GDM1 (cell line): ENCODE results near the gene SVOPL.

ENCODE experiments used
- DNase-seq: peaks from one replicate; lab custom pipeline; 2025; lab: John Stamatoyannopoulos, UW

The SVOPL gene

DNA sequence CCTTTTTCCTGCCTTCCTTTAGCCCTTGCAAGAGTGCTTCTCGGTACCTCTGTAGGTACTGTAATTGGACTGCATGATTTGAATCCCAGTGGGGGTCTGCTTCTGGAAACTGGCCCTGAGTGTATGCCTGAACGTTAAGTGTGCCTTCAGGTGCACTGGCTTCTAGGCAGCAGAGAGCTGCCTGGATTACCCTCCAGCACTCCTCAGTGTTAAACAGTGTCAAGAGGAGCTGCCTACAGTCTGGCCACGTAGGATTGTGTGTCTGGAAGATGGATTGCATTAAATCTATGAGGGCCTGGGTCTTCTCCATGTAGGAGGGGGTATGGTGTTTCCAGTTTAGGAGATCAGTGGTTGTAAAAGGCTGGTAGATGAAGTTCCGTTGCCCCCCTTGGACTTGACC is 137.4 kb downstream of the SVOPL start:
- DNase-seq = no peak

DNA sequence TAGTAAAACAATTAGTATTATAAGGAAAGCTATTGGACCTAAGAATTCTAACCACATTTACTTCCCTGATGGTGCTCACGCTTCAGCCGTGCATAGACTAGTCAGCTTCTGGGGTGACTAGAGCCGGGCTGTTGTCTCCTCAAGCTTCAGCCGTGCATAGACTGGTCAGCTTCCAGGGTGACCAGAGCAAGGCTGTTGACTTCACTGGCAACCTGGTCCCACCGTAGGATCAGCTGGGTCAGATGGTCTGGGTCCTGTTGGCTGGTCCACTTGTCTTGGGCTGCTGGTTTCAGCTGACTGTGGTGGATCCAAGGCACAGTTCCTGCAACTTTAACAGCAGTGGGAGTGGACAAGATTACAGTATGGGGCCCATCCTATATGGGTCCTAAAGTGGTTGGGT is 141.7 kb downstream of the SVOPL start:
- DNase-seq = no peak

DNA sequence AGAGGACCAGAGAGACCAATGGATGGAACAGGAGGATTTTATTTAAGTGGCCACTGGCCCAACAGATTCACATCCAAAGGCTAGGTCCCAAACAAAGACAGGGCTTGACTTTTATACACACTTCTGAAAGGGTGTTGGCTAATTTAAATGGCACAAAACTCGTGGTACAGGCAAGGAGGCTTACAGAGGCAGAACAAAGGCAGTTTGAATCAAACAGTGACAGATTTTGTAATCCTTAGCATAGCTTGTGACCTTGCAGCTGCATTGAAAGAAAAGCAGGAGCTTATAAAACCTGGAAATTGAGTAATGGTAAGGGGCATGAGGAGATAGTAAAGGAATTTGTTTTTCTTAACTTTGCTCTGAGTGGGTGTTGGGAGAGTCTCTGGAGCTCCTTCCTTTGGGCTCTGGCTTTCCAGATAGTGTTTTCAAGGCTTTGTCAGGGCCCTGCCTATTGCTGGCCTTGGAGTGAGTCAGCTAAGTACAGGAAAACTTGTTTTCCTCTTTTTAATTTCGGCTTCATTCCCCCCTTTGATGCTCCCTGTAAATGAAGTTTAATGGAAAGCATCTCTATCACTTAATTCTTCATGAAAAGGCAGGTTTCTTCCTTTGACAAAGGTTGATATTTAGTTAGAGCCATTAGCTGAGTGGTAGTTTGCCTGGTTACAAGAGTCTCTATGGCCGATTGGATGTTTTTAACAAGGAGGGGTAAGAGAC is 144.2 kb downstream of the SVOPL start:
- no peak for DNase-seq

DNA sequence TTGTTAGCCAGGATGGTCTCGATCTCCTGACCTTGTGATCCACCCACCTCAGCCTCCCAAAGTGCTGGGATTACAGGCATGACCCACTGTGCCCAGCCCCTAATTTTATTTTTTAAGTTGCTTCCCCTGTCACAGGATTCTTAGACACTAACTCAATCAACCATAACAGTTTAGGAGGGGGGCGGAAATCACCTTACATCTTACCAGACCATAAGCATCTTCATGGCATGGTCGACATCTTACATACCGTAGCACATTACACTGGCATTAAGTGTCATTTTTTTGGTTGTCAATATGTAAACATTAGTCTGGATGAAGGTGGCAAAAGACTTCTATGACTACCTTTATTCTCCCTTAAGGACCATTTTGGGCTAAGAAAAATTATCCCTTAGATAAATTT is 145.5 kb downstream of the SVOPL start:
- no peak for DNase-seq

DNA sequence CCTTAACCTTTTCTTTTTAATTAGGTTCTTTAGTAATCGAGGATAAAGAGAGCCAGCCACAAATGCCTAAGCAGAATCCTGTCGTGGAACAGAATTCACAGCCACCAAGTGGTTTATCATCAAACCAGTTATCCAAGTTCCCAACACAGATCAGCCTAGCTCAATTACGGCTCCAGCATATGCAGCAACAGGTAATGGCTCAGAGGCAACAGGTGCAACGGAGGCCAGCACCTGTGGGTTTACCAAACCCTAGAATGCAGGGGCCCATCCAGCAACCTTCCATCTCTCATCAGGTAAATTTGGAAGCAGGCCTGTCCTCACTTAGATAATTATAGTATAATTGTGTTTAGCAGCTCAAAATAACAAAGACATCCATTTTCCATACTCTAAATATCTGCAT is 146.5 kb downstream of the SVOPL start:
- no peak for DNase-seq

DNA sequence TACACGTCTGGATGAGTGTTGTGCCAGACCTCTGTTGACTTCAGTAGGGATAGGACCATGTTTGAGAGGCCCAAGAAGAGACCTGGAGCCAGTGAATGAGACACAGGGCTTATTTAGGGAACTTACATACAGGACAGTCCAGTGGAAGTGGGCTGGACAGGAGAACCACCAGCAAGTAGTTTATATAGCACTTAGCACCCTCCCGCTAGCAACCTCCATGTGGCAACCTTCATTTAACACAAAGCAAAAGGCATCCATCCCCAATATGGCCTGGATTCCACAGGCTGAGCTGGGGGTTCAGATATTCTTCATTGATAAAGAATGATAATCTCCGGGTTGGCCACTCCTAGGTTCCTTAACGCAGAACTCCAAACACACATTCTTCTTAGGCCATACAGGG is 147.4 kb downstream of the SVOPL start:
- no peak for DNase-seq

DNA sequence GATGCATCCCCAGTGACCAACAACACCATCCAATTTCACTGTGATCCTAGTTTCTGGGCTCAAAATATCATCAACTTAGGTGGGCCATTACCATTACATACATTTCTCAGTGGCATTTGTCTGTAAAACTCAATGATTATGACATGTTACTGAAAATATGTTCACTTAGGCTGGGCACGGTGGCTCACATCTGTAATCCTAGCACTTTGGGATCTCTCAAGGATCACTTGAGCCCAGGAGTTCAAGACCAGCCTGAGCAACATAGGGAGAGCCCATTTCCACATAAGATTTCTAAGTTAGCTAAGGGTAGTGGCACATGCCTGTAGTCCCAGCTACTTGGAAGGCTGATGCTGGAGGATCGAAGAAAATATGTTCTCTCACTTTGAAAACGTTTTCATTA is 150.1 kb downstream of the SVOPL start:
- DNase-seq = no peak

DNA sequence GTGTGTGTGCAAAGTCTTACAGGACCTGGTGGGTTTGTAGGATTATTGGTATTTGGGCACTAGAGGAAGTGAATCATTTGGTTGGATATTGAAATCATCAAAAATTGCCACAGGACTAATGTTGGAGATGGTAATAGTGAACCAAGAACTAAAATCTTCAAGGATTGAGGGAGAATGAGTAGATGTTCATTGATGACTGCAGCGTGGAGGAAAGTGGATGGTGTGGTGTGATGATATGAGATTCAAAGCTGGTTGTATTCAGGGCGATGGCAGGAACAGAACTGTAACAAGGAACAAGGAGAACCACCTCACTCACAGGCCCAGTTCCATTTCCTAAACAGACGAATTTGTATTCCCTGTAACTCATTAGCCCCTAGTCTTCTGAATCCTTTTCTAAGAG is 150.8 kb downstream of the SVOPL start:
- no peak for DNase-seq

DNA sequence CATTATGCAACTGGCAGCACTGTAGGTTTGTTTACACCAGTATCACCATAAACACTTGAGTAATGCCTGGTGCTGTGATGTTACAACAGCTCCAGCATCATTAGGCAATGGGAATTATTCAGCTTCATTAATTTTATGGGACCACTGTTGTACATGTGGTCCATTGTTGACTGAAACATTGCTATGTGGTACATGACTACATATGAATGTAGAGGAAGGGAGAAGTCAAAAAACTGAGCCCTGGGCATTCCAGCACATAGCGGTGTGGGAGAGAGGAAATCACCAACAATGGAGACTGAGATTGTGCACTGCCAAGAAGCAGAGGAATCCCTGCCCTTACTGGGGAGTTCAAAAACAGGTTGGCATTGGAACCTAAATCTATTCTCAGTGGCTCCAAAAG is 152.1 kb downstream of the SVOPL start:
- DNase-seq = no peak

DNA sequence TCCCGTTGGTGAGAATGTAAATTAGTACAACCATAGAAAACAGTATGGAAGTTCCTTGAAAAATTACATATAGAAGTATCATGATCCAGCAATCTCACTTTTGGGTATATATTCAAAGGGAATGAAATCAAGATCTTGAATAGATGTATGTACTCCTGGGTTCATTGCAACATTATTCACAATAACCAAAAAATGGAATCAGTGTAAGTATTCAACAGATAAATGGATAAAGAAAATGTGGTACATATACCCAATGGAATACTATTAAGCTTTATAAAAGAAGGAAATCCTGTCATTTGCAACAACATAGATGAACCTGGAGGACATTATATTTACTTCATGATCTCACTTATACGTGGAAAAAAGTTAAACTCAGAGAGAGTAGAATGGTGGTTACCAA is 154.3 kb downstream of the SVOPL start:
- no peak for DNase-seq

DNA sequence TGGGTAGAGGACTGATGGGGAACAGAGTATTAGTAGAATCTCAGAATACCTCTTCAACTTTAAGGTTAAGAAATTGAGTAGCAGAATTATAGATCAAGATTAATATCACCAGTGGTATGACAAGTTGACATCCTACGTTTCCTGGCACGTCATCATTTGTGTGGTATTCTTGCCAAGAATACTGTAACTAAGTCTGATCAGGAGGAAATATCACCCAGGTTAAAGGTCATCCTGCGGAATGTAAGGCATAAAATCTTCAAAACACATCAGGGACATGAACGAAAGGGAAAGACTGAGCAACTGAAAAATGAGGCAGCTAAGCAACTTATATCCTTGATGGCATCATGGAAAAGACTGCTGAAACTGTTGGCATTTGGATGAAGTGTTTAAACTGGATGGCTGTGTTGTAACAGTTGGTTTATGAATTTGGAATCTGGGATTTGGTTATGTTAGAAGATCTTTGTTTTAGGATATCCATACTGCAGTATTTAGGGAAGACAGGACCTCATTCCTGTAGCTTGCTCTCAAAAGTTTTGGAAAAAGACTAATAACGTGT is 155.0 kb downstream of the SVOPL start:
- no peak for DNase-seq

DNA sequence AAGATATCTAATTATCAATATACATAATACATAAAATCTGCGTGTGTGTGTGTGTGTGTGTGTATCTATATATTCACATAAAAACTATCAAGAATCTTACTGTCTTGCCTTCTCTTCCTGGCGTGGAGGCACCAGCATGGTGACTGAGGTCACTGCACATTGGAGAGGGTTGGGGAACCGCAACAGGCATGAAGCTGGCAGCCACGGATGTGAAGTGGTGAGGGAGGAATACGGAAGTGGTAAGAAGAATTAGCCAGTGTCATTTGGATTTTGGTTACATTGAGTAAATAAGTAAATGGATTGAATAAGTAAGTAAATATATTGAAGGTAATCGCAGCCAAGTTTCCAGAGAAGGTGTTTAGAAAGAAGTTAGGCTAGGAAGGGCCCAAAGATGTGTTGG is 156.0 kb downstream of the SVOPL start:
- DNase-seq = no peak
